ENCODE data around the gene NMB. TPM values are rescaled to one million over a fixed set of nuclear protein-coding genes. Genes with fewer than 3 reads are reported as not detected.

The NMB gene
- total RNA-seq, 1 experiment from 2014 or later, result 25.9 TPM

Other genes starting within 250 kb of the NMB start
- gene ZSCAN2, start 57.2 kb downstream of the NMB start, total RNA-seq (2014; rRNA removed), result 15.0 and 18.3 TPM in 2 replicates
- gene WDR73, start 3.9 kb downstream of the NMB start, total RNA-seq (2014; rRNA removed), result 20.8 and 29.5 TPM in 2 replicates
- gene SEC11A, start 57.9 kb upstream of the NMB start, total RNA-seq (2014; rRNA removed), result 120 and 140 TPM in 2 replicates
- 12.3 and 13.0 TPM in 2 replicates for gene ZNF592, start 90.4 kb upstream of the NMB start, total RNA-seq (2014; rRNA removed)
- 2.4 and 6.9 TPM in 2 replicates for gene ALPK3, start 159.2 kb upstream of the NMB start, total RNA-seq (2014; rRNA removed)
- gene SLC28A1, start 226.5 kb upstream of the NMB start, total RNA-seq (2014; rRNA removed), result 0.58 and 1.1 TPM in 2 replicates